GM23248 (cell line): ENCODE data around the gene DKKL1.

Experiments used
- EZH2 ChIP-seq: fragments of 200-600 bp; sonication (generic); IDR thresholded peaks from 2 replicates; pipeline ENCODE4 v1.6.1; 2018; ENCODE audit warnings: antibody characterized with exemption, mild to moderate bottlenecking; ENCODE audit not compliant: insufficient read depth, poor library complexity, severe bottlenecking
- EZH2phosphoT487 ChIP-seq: fragments of 200-600 bp; sonication (generic); IDR thresholded peaks from 2 replicates; pipeline ENCODE4 v1.6.1; 2018; ENCODE audit warnings: antibody characterized with exemption, moderate library complexity, mild to moderate bottlenecking, low read depth; ENCODE audit not compliant: insufficient read depth

DNA sequence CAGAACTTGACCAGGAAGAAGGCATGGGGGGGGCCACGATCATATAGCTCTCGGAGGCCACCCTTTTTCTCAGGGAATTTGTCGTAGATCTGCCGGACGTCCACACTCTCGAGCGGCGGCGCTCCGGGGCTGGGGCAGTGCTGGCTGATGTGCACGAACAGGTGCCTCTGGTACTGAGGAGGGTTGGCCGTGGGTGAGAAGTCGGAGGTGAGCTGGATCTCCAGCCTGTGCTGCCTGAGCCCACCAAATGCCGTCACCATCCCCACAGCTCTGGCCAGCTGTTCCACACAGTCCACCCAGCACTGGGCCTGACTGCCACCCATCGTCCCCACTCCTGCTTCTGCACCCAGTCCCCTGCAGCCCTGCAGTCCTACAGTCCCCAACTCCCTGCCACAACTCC is 16.5 kb upstream of the DKKL1 start:
- no peak for TF ChIP-seq EZH2
- TF ChIP-seq EZH2phosphoT487, result no peak
